Measurements from ENCODE around the gene VGLL3.
"Not testable (repeated sequence)": the region's sequence is repeated elsewhere in the genome, so short reads cannot be mapped to it uniquely, and the experiment has no call there.

Gene VGLL3, protein sequence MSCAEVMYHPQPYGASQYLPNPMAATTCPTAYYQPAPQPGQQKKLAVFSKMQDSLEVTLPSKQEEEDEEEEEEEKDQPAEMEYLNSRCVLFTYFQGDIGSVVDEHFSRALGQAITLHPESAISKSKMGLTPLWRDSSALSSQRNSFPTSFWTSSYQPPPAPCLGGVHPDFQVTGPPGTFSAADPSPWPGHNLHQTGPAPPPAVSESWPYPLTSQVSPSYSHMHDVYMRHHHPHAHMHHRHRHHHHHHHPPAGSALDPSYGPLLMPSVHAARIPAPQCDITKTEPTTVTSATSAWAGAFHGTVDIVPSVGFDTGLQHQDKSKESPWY

DNA sequence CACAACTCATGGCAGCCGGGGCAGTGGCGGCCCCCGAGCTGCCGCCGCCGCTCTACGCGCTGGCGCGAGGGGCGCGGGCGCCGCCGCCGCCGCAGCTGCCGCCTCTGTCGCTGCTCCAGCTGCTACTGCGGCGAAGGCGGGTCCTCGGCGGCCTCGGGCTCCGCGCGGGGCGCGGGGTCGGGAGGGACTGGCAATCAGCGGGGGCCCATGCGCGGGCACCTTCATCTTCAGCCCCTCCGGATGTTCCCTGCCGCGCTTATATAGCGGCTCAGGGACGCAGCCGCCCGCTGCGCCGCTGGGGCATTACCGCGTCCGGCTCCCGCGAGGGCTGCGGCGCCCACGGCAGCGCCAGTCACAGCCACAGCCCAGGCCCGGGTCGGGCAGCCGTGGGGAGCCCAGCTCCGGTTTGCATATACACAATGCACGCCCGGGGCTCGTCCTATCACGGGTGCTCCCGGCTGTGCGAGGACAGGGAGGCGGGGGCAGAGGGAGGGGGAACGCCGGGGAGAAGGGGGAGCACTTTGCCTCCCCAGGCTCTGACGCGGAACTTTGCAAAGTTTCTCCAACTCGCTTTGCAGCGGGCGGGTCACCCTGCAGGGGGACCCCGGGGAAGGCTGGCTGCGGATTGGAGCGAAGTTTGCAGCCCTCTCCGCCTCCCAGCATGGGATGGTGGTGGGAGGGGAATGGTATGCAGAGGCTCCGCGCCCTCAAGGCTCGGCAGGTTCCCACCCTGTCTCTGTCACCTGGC lies at the start of gene VGLL3:
TSS of gene VGLL3 (minus strand) at position 416 of the 748 bp plus-strand sequence. CDS start at position 10, 406 bp downstream.
- peak; percentile 79 for DNase-seq (ENCODE audit: low spot score)

GRCh38 chr3:87037652-87038051 lies 46.7 kb upstream of the VGLL3 start:
- no peak for DNase-seq (ENCODE audit: low spot score)

DNA sequence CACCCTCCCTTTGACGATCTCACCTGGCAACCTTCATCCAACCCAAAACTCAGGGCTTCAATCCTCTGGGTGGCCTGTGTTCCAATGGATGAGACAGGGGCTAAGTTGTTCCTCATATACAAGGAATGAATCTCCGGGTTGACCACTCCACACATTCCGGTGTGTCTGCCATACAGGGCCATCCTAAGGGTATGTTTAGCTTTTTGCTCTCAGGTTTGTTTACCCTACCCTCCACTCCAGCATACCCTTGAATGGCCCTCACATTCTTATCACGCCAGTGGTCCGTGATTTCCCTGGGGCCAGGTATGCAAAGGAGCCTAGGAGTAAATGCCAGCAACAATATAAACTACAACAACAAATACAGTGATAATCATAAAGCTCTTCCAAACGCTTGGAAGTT lies 45.7 kb upstream of the VGLL3 start:
- DNase-seq (ENCODE audit: low spot score): no peak

DNA sequence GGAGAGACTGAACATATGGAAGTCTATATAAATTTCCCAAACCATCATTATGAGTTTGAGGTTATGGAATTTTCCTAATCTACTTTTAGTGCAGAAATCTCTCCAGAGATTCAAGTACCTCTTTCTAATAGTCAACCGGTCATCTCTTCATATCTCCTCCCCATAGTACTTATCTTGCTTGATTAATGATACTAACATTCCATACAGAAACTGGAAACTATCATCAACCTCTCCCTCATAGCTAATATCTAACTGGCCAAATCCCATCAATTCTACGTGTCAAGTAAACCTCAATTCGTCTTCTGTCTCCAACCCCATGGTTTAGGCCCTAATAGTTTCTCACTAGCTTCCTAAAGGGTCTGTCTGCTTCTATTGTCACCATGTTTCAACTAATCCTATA lies 44.4 kb upstream of the VGLL3 start:
- DNase-seq (ENCODE audit: low spot score): no peak

GRCh38 chr3:87033205-87033604 lies 42.3 kb upstream of the VGLL3 start:
- no peak for DNase-seq (ENCODE audit: low spot score)

DNA sequence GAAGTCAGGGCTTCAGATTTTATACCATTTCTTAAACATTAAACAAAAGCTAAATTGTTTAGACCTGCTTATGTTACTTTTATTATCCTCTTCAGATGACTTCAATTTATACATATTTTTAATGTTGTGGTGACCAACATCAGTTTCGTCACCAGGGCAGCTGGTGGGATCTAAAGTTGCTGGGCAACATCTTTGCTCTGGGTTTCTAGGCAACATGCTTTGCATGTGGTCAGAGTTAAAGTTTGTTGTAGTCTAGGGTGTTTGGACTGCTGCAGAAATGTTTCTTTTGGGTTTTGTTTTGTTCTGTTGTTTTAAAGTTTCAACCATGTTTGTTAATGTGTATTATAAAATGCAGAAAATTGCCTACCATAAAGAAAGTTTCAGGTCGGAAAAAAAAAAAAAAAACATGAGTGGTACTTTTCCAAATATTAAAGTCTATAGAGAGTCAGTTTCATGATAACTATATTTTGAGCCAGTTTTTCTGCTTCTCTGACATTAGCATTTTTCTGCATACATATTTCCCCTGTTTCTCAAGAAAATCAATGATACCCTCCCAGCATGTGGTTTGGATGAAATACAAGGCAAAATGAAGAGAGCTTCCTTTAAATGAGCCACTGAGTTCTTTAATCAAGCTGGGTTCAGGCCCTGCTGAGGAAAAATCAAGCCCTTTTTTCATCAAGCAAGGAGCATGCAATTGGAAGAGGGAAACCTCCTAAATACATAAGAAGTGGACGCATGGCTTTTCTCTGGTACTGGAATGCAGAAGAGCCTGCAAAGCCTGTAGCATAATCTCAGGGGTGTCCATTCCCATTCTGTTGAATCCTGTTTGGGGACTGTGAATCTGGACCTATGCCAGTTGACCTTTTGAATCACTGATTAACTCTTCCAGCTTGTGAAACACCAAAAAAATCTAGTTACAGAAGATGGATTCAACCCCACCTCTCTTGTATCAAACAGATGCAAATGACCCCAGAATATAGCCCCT lies 35.0 kb upstream of the VGLL3 start:
- DNase-seq (ENCODE audit: low spot score): no peak

DNA sequence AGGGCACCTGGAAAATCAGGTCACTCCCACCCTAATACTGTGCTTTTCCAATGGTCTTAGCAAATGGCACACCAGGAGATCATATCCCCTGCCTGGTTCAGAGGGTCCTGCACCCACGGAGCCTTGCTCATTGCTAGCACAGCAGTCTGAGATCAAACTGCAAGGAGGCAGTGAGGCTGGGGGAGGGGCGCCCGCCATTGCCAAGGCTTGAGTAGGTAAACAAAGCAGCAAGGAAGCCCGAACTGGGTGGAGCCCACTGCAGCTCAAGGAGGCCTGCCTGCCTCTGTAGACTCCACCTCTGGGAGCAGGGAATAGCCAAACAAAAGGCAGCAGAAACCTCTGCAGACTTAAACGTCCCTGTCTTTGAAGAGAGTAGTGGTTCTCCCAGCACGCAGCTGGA lies 26.4 kb upstream of the VGLL3 start:
- not testable (repeated sequence) for DNase-seq (ENCODE audit: low spot score)

DNA sequence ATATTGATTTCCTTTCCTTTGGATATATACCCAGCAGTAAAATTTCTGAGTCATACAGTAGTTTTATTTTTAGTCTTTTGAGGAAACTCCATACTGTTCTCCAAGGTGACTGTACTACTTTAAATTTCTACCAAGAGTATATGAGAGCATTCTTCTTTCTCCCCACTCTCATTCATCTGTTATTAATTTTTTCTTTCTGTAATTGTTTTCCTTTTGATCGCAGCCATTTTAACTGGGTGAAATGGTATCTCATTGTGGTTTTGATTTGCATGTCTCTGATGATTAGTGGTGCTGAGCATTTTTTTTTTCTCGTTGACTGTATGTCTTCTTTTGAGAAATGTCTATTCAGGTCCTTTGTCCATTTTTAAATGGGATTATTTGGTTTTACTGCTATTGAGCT lies 18.3 kb upstream of the VGLL3 start:
- no peak for DNase-seq (ENCODE audit: low spot score)

DNA sequence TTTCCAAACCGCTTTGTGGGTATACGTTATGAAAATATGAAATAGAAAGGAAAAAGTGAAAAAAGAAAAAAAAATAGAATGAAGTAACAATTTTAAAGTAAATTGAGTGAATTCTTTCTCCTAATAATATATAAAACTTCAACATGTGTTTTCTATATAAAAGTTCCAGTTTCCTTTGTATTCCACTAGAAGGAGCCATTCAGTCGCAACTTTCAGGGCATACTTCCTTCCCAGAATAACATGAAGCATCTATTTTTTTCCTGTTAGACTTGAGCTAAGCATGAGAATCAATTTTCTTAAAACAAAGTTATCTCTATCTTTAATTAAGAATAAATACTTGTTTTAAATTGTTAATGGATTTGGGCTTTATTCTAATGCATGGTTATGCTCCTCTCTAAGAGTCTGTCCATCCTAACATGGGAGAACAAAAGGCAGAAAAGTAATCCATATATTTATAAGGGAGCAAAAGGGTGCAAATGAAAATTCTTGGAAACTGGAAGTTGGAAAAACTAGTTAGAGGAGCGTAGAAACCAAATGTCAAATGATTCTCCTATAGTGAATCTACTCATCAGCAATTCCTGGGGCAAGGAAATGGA lies 16.0 kb upstream of the VGLL3 start:
- no peak for DNase-seq (ENCODE audit: low spot score)

GRCh38 chr3:87004883-87005282 lies 13.9 kb upstream of the VGLL3 start:
- no peak for DNase-seq (ENCODE audit: low spot score)

- no peak for DNase-seq (ENCODE audit: low spot score)
Measured at GRCh38 chr3:87002346-87002745, 11.4 kb upstream of the VGLL3 start.

- DNase-seq (ENCODE audit: low spot score): no peak
Measured at GRCh38 chr3:87001473-87002098, 10.6 kb upstream of the VGLL3 start.

DNA sequence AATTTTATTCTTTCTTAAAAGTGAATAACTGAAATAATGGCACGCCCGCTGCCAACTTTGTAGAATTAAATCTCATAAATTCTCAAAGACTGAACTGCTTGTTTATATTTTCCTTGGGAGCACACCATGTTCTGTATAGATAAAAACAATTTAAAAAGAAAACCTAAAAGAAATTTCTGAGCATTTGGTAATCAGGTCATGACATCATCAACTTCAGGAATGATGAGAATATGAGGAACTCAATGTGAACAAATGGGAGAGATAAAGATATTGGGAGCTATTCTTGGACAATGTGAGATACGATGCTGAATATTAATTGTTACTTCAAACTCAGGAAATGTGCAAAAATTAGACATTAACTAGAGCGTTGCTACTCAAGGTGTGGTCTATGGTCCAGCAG lies 10.0 kb upstream of the VGLL3 start:
- DNase-seq (ENCODE audit: low spot score): no peak

DNA sequence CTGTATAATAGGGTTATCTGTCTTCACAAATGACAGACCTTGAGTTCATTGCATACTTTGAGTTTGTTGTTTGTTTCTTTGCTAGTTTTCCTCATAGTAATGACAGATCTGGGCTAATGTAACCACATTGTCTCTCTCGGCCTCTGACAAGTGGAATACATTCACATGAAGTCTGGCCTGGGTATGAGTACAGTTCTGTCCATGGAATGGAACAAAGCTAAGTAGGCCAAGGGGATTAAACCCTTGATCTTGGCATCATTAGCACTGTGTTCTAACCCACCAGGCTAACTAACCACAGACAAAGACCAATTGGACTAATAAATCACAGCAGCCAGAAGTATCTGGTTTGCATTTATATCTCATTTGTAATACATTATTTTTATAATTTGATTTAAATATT lies 7.6 kb upstream of the VGLL3 start:
- no peak for DNase-seq (ENCODE audit: low spot score)

DNA sequence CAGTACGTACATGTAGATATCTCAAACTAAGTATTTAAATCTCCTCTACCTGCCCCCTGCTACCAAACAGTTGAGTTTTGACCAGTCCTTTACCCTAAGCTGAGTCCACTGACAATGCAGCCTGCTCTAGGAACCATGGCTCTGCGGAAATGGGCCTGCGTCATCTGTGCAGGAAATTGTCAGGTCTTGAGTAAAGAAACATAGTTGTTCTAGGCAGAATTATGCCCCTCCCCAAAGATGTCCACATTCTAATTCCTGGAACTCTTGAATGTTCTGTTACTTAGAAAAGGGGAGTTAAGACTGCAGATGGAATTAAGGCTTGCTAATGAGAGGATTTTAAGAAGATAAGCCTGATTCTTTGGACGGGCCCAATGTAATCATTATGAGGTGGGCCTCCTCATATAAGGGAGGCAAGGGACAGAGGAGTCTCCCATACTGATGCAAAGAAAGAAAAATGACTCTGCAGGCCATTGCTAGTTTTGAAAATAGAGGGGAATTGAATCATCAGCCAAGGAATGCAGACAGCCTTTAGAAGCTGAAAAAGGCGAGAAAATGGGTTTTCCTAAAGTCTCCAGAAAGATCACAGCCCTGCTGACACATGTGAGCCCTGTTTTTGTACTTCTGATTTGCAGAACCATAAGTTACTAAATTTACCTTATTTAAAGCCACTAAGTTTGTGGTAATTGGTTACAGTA lies 5.5 kb upstream of the VGLL3 start:
- no peak for DNase-seq (ENCODE audit: low spot score)

DNA sequence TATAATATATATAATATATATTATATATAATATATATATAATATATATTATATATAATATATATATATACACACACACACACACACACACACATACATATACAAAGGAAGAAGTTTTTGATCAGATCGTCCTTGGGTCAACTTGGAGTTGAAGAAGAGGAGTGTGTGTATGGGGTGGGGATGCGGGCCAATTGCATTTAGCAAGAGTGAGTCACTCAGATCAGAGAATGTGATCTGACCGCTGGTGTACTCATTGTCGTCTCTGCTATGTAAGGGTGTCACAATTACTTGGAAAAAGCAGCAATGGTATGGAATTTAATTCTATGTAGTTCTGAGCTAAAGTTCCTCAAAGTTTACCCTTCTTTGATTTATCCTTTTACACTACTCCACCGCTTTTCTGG lies 4.6 kb upstream of the VGLL3 start:
- DNase-seq (ENCODE audit: low spot score): peak; percentile 54

DNA sequence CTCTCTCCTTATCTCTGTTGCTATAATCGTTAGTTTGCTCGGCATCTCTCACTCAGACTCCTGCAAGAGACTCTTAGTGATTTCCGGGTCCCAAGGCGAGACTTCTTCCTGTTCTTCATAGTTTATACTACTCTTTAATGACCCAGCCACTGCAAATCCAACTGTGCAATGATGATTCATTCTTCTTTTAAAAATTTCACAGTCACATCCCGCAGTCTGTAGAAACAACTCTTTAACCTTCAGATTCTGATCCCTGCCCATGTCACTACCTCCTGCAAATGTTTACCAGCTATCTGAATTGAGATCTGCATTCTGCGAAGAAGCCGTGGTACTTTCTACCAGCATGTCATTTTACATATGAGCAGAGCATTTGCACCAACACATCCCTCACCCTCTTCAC lies 2.8 kb upstream of the VGLL3 start:
- DNase-seq (ENCODE audit: low spot score): no peak

DNA sequence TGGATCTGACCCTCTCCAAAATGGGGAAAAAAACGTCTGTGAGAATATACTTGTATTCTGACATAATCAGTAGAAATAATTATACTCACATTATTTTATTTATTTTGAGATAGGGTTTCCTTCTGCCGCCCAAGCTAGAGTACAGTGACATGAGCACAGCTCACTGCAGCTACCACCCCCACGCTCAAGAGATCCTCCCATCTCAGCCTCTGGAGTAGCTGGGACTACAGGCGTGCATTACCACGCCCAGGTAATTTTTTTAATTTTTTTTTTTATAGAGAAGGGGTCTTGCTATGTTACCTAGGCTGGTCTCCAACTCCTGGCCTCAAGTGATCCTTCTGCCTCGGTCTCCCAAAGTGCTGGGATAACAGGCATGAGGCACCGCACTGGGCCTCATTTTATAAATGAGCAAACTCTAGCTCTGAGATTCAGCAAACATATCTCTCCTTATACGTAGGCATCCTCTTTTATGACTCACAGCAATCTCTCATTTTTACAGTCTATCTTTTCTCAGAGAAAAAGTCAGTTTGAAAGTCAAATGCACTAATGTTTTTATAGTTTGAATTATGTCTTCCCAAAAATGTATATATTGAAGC lies 989 bp upstream of the VGLL3 start:
- DNase-seq (ENCODE audit: low spot score): no peak

- no peak for DNase-seq (ENCODE audit: low spot score)
Measured at GRCh38 chr3:86991482-86991815, 500 bp upstream of the VGLL3 start.

GRCh38 chr3:86990012-86990733 lies 776 bp downstream of the VGLL3 start:
- peak; percentile 54 for DNase-seq (ENCODE audit: low spot score)

Measured in AG08396 (cell line).